ENCODE measurements around the gene PYCR2.
"Not testable (repeated sequence)": the region's sequence is repeated elsewhere in the genome, so short reads cannot be mapped to it uniquely, and the experiment has no call there.

Gene PYCR2

GRCh38 chr1:225888898-225889601, 35.0 kb downstream of the PYCR2 start, which contains the start of gene LEFTY1:
LEFTY1 (minus strand) TSS chr1:225889146; CDS start chr1:225889066, 80 bp downstream.
- DNase-seq, result peak; percentile 66

- DNase-seq, result no peak
These were observed 35.7 kb downstream of the PYCR2 start for GRCh38 chr1:225888289-225888897.

- not testable (repeated sequence) for DNase-seq
These were observed 36.3 kb downstream of the PYCR2 start for GRCh38 chr1:225887554-225888288.

GRCh38 chr1:225887030-225887314, 37.1 kb downstream of the PYCR2 start:
- no peak for DNase-seq

GRCh38 chr1:225886159-225887029, 37.7 kb downstream of the PYCR2 start:
- no peak for DNase-seq

- DNase-seq, result no peak
These were observed 38.7 kb downstream of the PYCR2 start for GRCh38 chr1:225885336-225885735.

GRCh38 chr1:225883616-225884265, 40.3 kb downstream of the PYCR2 start:
- DNase-seq, result no peak

GRCh38 chr1:225882694-225883615, 41.1 kb downstream of the PYCR2 start:
- peak; percentile 58 for DNase-seq

- DNase-seq, result peak; percentile 95
These were observed 41.9 kb downstream of the PYCR2 start, which contains the start of gene TMEM63A for GRCh38 chr1:225881959-225882693. TMEM63A (minus strand) TSS chr1:225882380; CDS start chr1:225877580, 4,800 bp downstream.

- DNase-seq, result peak; percentile 49
These were observed 42.7 kb downstream of the PYCR2 start for GRCh38 chr1:225881081-225881958.

GRCh38 chr1:225880636-225881035, 43.4 kb downstream of the PYCR2 start:
- no peak for DNase-seq

- no peak for DNase-seq
These were observed 43.8 kb downstream of the PYCR2 start for GRCh38 chr1:225880222-225880588.

GRCh38 chr1:225879521-225880221, 44.4 kb downstream of the PYCR2 start:
- no peak for DNase-seq

- DNase-seq, result no peak
These were observed 45.8 kb downstream of the PYCR2 start for GRCh38 chr1:225878282-225878681.

- peak; percentile 59 for DNase-seq
These were observed 46.5 kb downstream of the PYCR2 start for GRCh38 chr1:225877580-225877979.

- DNase-seq, result no peak
These were observed 47.0 kb downstream of the PYCR2 start for GRCh38 chr1:225876900-225877510.

- DNase-seq, result no peak
These were observed 48.8 kb downstream of the PYCR2 start for GRCh38 chr1:225875044-225875815.

GRCh38 chr1:225874431-225874830, 49.6 kb downstream of the PYCR2 start:
- no peak for DNase-seq

Data from right hindlimb (tissue), 1 donor.